H1 (cell line): ENCODE measurements around the gene ZBED6. TPM values are rescaled to one million over a fixed set of nuclear protein-coding genes. Genes with fewer than 3 reads are reported as not detected.
"Not testable (repeated sequence)": the region's sequence is repeated elsewhere in the genome, so short reads cannot be mapped to it uniquely, and the experiment has no call there.

Experiments used
- CTCF ChIA-PET: fragments of 300-600 bp; sonication (Branson Sonifier 250); formaldehyde crosslinking; loops from one replicate; lab custom pipeline; 2021; ENCODE audit not compliant: partially characterized antibody; lab: Charles Lee
- POLR2A ChIA-PET: fragments of 300-600 bp; sonication (Branson Sonifier 250); formaldehyde crosslinking; loops from one replicate; lab custom pipeline; 2021; ENCODE audit warnings: inconsistent platforms; ENCODE audit not compliant: partially characterized antibody; lab: Charles Lee
- DNase-seq, 2 experiments: peaks; one replicate each; pipeline versions ENCODE4 v3.0.0 to v3.0.0-alpha.2; 2010 to 2022; ENCODE audit warnings: low spot score in 2 of 2, low read depth in 1 of 2, mixed read lengths in 1 of 2
- FAIRE-seq: peaks from 2 replicates; lab custom pipeline; 2011; peaks lifted over from hg19 to GRCh38; lab: Jason Lieb, UNC
- H2AFZ ChIP-seq: 2 replicates; pipeline ENCODE4 v1.8.1; 2012; ENCODE audit warnings: low read length, inconsistent platforms
- H2AK5ac ChIP-seq: 2 replicates; pipeline ENCODE4 v1.6.1; 2013; ENCODE audit warnings: low read depth, low read length
- H2BK120ac ChIP-seq: replicated peaks from 2 replicates; pipeline ENCODE3; 2013; ENCODE audit warnings: low read depth, low read length, inconsistent platforms
- H2BK12ac ChIP-seq: 2 replicates; pipeline ENCODE4 v1.6.1; 2013; ENCODE audit warnings: low read depth, low read length
- H2BK15ac ChIP-seq: 2 replicates; pipeline ENCODE4 v1.6.1; 2013; ENCODE audit warnings: low read length
- H2BK20ac ChIP-seq: 2 replicates; pipeline ENCODE4 v1.6.1; 2013; ENCODE audit warnings: low read length
- H2BK5ac ChIP-seq: 2 replicates; pipeline ENCODE4 v1.6.1; 2013; ENCODE audit warnings: low read depth, low read length
- H3K14ac ChIP-seq: 2 replicates; pipeline ENCODE4 v1.6.1; 2013; ENCODE audit warnings: inconsistent platforms; ENCODE audit not compliant: insufficient read length
- H3K18ac ChIP-seq: 2 replicates; pipeline ENCODE4 v1.6.1; 2013; ENCODE audit warnings: low read length; ENCODE audit errors: extremely low read depth
- H3K23ac ChIP-seq: 2 replicates; pipeline ENCODE4 v1.6.1; 2013; ENCODE audit warnings: inconsistent platforms; ENCODE audit not compliant: insufficient read length
- H3K23me2 ChIP-seq: 2 replicates; pipeline ENCODE4 v1.6.1; 2013; ENCODE audit warnings: low read depth, low read length
- H3K27ac ChIP-seq: 2 replicates; pipeline ENCODE4 v1.6.1; 2011; ENCODE audit warnings: low read depth, low read length, inconsistent platforms
- H3K27me3 ChIP-seq, 4 experiments: replicated peaks in 1 of 4; 1 replicate in 1 of 4; 2 replicates in 3 of 4; pipeline versions ENCODE4 v1.6.1 to v1.8.1; 2011 to 2013; ENCODE audit warnings: low read length in 3 of 4, mild to moderate bottlenecking in 3 of 4, inconsistent platforms in 2 of 4, mixed read lengths in 2 of 4, moderate library complexity in 1 of 4; ENCODE audit not compliant: control insufficient read depth in 3 of 4, insufficient read depth in 3 of 4; ENCODE audit errors: extremely low read depth in 1 of 4
- H3K36me3 ChIP-seq, 4 experiments: 2 replicates each; pipeline versions ENCODE4 v1.6.1 to v1.8.1; 2011 to 2013; ENCODE audit warnings: mild to moderate bottlenecking in 4 of 4, low read length in 3 of 4, moderate library complexity in 2 of 4, control low read depth in 1 of 4, inconsistent platforms in 1 of 4; ENCODE audit not compliant: insufficient read depth in 4 of 4, control insufficient read depth in 2 of 4
- H3K4ac ChIP-seq: replicated peaks from 2 replicates; pipeline ENCODE3; 2013; ENCODE audit warnings: low read length, low read depth, mixed read lengths, inconsistent platforms; ENCODE audit not compliant: insufficient read length
- H3K4me1 ChIP-seq, 4 experiments: replicated peaks in 1 of 4; 1 replicate in 1 of 4; 2 replicates in 3 of 4; pipeline versions ENCODE4 v1.6.1 to v1.8.1; 2011 to 2013; ENCODE audit warnings: low read length in 3 of 4, inconsistent platforms in 2 of 4, mixed read lengths in 1 of 4; ENCODE audit not compliant: insufficient read depth in 4 of 4, control insufficient read depth in 3 of 4
- H3K4me2 ChIP-seq, 2 experiments: 2 replicates each; pipeline versions ENCODE4 v1.6.1 to v1.8.1; 2011 to 2013; ENCODE audit warnings: low read depth in 2 of 2, low read length in 2 of 2, control low read depth in 1 of 2, inconsistent platforms in 1 of 2, mild to moderate bottlenecking in 1 of 2; ENCODE audit not compliant: insufficient read depth in 1 of 2
- H3K4me3 ChIP-seq, 4 experiments: fragments of 200-600, 300-600 bp in 1 of 4; sonication (generic), shearing (Covaris generic), sonication (Bioruptor Twin) in 1 of 4; 2 replicates each; pipeline versions ENCODE4 v1.5.1 to v1.8.1; 2011 to 2016; ENCODE audit warnings: low read length in 4 of 4, low read depth in 3 of 4, control low read depth in 2 of 4, inconsistent platforms in 2 of 4, mild to moderate bottlenecking in 2 of 4, mixed read lengths in 1 of 4, moderate library complexity in 1 of 4; ENCODE audit not compliant: insufficient read depth in 2 of 4; ENCODE audit errors: extremely low read depth in 1 of 4
- H3K56ac ChIP-seq: replicated peaks from 2 replicates; pipeline ENCODE3; 2013; ENCODE audit warnings: low read depth, mild to moderate bottlenecking, mixed read lengths, low read length, inconsistent platforms; ENCODE audit not compliant: insufficient read length
- H3K79me1 ChIP-seq: 2 replicates; pipeline ENCODE4 v1.6.1; 2013; ENCODE audit warnings: low read depth, low read length, control low read depth
- H3K79me2 ChIP-seq, 2 experiments: 2 replicates each; pipeline versions ENCODE4 v1.6.1 to v1.8.1; 2012 to 2013; ENCODE audit warnings: low read length in 2 of 2, mild to moderate bottlenecking in 2 of 2, inconsistent platforms in 1 of 2; ENCODE audit not compliant: insufficient read depth in 2 of 2, control insufficient read depth in 1 of 2
- H3K9ac ChIP-seq, 4 experiments: replicated peaks in 1 of 4; 1 replicate in 1 of 4; 2 replicates in 3 of 4; pipeline versions ENCODE4 v1.6.1 to v1.8.1; 2011 to 2013; ENCODE audit warnings: low read depth in 3 of 4, low read length in 3 of 4, control low read depth in 2 of 4, mild to moderate bottlenecking in 2 of 4, moderate library complexity in 2 of 4, inconsistent platforms in 1 of 4; ENCODE audit errors: extremely low read depth in 1 of 4
- H3K9me3 ChIP-seq, 2 experiments: 2 replicates each; pipeline versions ENCODE4 v1.6.1 to v1.8.1; 2012 to 2013; ENCODE audit warnings: mild to moderate bottlenecking in 2 of 2, moderate library complexity in 2 of 2, control low read depth in 1 of 2, inconsistent platforms in 1 of 2, low read depth in 1 of 2, low read length in 1 of 2, mixed read lengths in 1 of 2; ENCODE audit not compliant: insufficient read depth in 2 of 2
- H4K20me1 ChIP-seq, 2 experiments: replicated peaks in 1 of 2; 2 replicates each; pipeline versions ENCODE3 to v1.8.1; 2011 to 2013; ENCODE audit warnings: inconsistent platforms in 2 of 2, low read length in 2 of 2, mild to moderate bottlenecking in 1 of 2; ENCODE audit not compliant: insufficient read depth in 2 of 2, control insufficient read depth in 1 of 2
- H4K5ac ChIP-seq: 2 replicates; pipeline ENCODE4 v1.6.1; 2013; ENCODE audit warnings: low read length, low read depth, mixed read lengths, inconsistent platforms; ENCODE audit not compliant: insufficient read length
- H4K8ac ChIP-seq: 2 replicates; pipeline ENCODE4 v1.8.0; 2013; ENCODE audit warnings: mild to moderate bottlenecking, moderate library complexity, low read length, inconsistent platforms; ENCODE audit not compliant: insufficient read depth; ENCODE audit errors: extremely low read depth
- H4K91ac ChIP-seq: replicated peaks from 2 replicates; pipeline ENCODE3; 2013; ENCODE audit warnings: low read length, mixed read lengths, inconsistent platforms; ENCODE audit not compliant: insufficient read length
- WGBS, 2 experiments: shearing (Covaris generic) in 1 of 2; methylation state at CpG; one replicate each; pipeline versions ENCODE4 v1.1.6 to v1.1.7; 2013 to 2015; ENCODE audit warnings: low lambda C conversion rate in 2 of 2, mixed read lengths in 2 of 2, inconsistent platforms in 1 of 2, low coverage in 1 of 2, missing lambda C conversion rate in 1 of 2; ENCODE audit not compliant: insufficient replicate concordance in 2 of 2, insufficient coverage in 1 of 2, insufficient read length in 1 of 2; ENCODE audit errors: extremely low coverage in 1 of 2, missing lambda C conversion rate in 1 of 2; 5-methylcytosine and 5-hydroxymethylcytosine counted together
- polyA plus RNA-seq, 7 experiments: library from polyadenylated mRNA; depleted of rRNA in 3 of 7; stranded (reverse) in 5 of 7; unstranded in 2 of 7; fragments of >200 nt in 5 of 7; fragments of 200-250 nt in 2 of 7; gene quantifications; 1 replicate in 5 of 7; 2 replicates in 1 of 7; 4 replicates in 1 of 7; pipeline versions ENCODE4 v1.2.1 to v1.2.3, GENCODE V29; 2011 to 2013; ENCODE audit warnings: missing spikeins in 2 of 7, mixed read lengths in 2 of 7
- total RNA-seq: library from RNA; stranded (reverse); fragmentation: NEBNext Ultra II Directional; extraction: Animal tissue kit (Norgen Biotek cat#: 25700); gene quantifications from 2 replicates; pipeline ENCODE4 v1.2.1, GENCODE V29; 2021

ZBED6 gene
- total and polyA plus RNA-seq, 2 of the 8 experiments (the other 6 are each of a cell fraction or from before 2014, with no cell fraction given) = 1.4 to 25.9 TPM

DNA sequence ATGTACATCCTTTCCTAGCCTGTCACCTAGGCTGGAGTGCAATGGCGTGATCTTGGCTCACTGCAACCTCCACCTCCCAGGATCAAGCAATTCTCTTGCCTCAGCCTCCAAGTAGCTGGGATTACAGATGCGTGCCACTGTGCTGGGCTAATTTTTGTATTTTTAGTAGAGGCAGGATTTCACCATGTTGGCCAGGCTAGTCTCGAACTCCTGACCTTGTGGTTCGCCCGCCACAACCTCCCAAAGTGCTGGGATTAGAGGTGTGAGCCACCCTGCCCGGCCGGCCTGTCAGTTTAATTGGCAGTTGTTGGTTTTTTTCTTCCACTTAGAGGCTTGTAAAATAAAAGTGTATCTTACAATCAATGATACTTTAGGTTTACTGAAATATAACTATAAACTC, 1.9 kb upstream of the ZBED6 start:
- 93% methylated on average over 7 of the region's 7 CpGs; no CpG with 5 or more reads in 1 of the 2 experiments for WGBS, 2 experiments
- not testable (repeated sequence) for H4K20me1 ChIP-seq, H3K4me3 ChIP-seq, H2AFZ ChIP-seq, H3K4ac ChIP-seq, H4K8ac ChIP-seq, H2BK15ac ChIP-seq, H3K18ac ChIP-seq, H3K9ac ChIP-seq, H3K79me1 ChIP-seq, H3K14ac ChIP-seq, H3K23me2 ChIP-seq, H3K23ac ChIP-seq, H2AK5ac ChIP-seq, H3K4me2 ChIP-seq, H3K27ac ChIP-seq, FAIRE-seq, H2BK120ac ChIP-seq, H2BK5ac ChIP-seq, H3K56ac ChIP-seq, H2BK20ac ChIP-seq, DNase-seq, H3K9me3 ChIP-seq, H2BK12ac ChIP-seq, H3K27me3 ChIP-seq, H4K5ac ChIP-seq, H4K91ac ChIP-seq
- Histone ChIP-seq H3K79me2 (peaks cover 19 to 24% of the 10 kb centered on the region in 2 experiments), H3K4me1 (peaks cover 2 to 13% (median 4%) of the 10 kb centered on the region in 4 experiments; a peak in 5 of 7 replicates), H3K36me3 (peaks cover 0 to 15% (median 9%) of the 10 kb centered on the region in 4 experiments; a peak in 4 of 8 replicates)
- ChIA-PET CTCF (interaction anchor here (1.3 kb wide), 1 partner anchor 60 kb away, joined by 3 read pairs; no protein-coding TSS in a partner anchor), POLR2A (interaction anchor here (1.1 to 1.5 kb wide), 3 partner anchors 9 to 285 kb away, joined by 3 to 4 read pairs (median 3); no protein-coding TSS in a partner anchor)
